GM12872 (cell line): ENCODE results near the gene KLF6.

ENCODE experiments used
- CTCF ChIP-seq: IDR thresholded peaks from 3 replicates; pipeline ENCODE4 v1.5.1; 2011; ENCODE audit warnings: low read depth, mild to moderate bottlenecking, low read length, moderate library complexity; ENCODE audit not compliant: insufficient read depth

KLF6 gene

GRCh38 chr10:3828404-3829155 is 43.6 kb upstream of the KLF6 start:
- TF ChIP-seq CTCF, result no peak

GRCh38 chr10:3827768-3828403 is 42.9 kb upstream of the KLF6 start:
- TF ChIP-seq CTCF, result no peak

GRCh38 chr10:3827266-3827665 is 42.3 kb upstream of the KLF6 start:
- no peak for TF ChIP-seq CTCF

- no peak for TF ChIP-seq CTCF
These were observed 40.9 kb upstream of the KLF6 start for GRCh38 chr10:3825862-3826351.

- TF ChIP-seq CTCF, result no peak
These were observed 40.2 kb upstream of the KLF6 start for GRCh38 chr10:3825244-3825643.

GRCh38 chr10:3822541-3823330 is 37.7 kb upstream of the KLF6 start:
- no peak for TF ChIP-seq CTCF

GRCh38 chr10:3820255-3820654 is 35.2 kb upstream of the KLF6 start:
- TF ChIP-seq CTCF, result no peak
